ENCODE data around the gene TCFL5. TPM values are rescaled to one million over a fixed set of nuclear protein-coding genes. Genes with fewer than 3 reads are reported as not detected.

The TCFL5 gene
- total RNA-seq, 4 donors from 2014 or later: 12.3 to 29.7 (median 18.8) TPM

DNA sequence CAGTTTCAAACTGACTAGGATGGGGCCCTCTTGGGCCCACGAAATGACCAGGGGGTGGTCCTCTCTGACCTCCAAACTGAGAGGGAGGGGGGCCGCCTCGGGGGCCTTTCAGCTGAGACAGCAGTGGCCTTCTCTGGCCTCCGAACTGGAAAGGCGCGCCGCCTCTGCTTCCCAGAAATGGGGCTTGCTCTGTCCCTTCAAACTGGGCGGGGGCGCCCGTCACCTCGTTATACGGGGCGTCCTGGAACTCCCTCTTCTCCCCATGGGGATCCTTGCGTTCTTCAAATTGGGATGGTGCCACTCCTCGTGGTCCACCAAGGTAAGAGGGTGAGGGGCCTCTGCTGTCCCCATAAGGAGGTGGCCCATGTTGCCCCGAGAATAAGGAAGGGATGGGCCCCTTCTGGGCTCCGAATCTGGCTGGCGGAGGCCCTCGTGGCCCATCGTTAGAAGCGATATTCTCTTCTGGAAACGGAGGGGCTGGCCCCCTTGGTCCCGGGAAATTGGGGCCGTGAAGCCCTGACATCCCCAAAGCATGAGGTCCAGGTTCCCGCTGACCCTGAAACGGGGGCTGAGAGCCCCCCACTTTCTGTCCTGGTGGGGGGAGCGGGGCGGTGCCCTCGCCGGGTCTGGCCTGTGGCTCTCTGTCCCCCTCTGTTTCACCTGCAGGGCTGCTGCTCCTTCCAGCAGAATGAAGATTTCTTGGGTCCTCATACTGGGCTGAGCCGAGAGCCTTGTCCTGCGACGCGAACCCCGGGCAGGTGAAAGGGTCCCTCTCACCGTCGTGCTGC lies 18.7 kb upstream of the TCFL5 start:
- Histone ChIP-seq H3K27ac (replicated peaks in 1 of 4) (no peak overlapping the region), H3K4me3 (no peak overlapping the region), H3K36me3 (peaks cover 13 to 33% (median 28%) of the 10 kb centered on the region in 4 donors), H3K9me3 (no peaks in the 10 kb centered on the region), H3K27me3 (no peaks in the 10 kb centered on the region), H3K4me1 (peaks cover 22 to 24% (median 22%) of the 10 kb centered on the region in 4 donors)
- WGBS: 96% methylated on average over 26 of the region's 37 CpGs
- intact Hi-C loops (cut with DNase I): no loop called here
- DNase-seq (ENCODE audit: extremely low spot score): no peak
- TF ChIP-seq POLR2A (IDR thresholded peaks at IDR 0.05; ENCODE audit: low read depth): no peak
- no peak for TF ChIP-seq EP300 (IDR thresholded peaks at IDR 0.05)
- TF ChIP-seq POLR2AphosphoS5 (IDR thresholded peaks at IDR 0.05): no peak
- TF ChIP-seq, protein P1, sequence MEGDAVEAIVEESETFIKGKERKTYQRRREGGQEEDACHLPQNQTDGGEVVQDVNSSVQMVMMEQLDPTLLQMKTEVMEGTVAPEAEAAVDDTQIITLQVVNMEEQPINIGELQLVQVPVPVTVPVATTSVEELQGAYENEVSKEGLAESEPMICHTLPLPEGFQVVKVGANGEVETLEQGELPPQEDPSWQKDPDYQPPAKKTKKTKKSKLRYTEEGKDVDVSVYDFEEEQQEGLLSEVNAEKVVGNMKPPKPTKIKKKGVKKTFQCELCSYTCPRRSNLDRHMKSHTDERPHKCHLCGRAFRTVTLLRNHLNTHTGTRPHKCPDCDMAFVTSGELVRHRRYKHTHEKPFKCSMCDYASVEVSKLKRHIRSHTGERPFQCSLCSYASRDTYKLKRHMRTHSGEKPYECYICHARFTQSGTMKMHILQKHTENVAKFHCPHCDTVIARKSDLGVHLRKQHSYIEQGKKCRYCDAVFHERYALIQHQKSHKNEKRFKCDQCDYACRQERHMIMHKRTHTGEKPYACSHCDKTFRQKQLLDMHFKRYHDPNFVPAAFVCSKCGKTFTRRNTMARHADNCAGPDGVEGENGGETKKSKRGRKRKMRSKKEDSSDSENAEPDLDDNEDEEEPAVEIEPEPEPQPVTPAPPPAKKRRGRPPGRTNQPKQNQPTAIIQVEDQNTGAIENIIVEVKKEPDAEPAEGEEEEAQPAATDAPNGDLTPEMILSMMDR (IDR thresholded peaks at IDR 0.05): no peak

DNA sequence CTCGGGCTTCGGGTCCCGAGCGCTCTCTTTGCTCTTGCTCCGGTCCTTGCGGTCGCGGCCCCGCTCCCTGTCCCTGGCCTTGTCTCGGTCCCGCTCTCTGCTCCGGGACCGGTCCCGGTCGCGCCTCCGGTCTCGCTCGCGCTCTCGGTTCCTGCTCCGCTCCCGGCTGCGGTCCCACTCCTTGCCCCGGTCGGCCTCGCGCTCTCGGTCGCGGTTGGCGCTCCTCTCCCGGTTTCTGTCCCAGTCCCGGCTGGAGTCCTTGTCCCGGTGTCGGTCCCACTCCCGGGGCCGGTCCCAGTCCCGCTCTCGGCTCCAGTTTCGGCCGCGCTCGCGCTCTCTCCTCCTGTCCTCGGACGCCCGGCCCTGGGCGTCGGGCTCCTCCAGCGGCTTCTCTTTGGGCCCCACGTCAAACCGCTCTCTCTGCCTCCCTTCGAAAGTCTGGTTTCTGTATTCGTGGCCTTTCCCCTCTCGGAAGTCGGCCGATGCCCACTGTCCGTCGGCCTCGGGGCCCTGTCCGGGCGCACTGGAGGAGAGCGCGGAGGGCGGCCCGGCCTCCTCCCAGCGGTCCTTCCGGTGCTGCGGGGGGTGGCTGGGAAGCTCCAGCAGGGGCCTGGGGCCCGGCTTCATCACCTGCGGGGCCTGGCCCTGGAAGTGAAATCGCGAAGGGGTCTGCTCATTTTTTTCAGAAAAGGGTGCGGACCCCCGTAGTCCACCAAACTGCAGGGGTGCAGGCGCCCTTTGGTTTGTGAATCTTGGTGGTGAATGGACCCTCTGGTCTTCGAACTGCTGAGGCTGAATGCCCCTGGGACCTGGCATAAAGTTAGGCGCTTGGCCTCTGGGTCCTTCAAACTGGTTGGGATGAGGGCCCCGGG lies 17.9 kb upstream of the TCFL5 start:
- Histone ChIP-seq H3K27ac (replicated peaks in 1 of 4) (no peak overlapping the region), H3K4me1 (peaks cover 23 to 28% (median 27%) of the 10 kb centered on the region in 4 donors), H3K27me3 (no peaks in the 10 kb centered on the region), H3K9me3 (no peaks in the 10 kb centered on the region), H3K36me3 (peaks cover 13 to 33% (median 28%) of the 10 kb centered on the region in 4 donors), H3K4me3 (no peak overlapping the region)
- WGBS: 84% methylated on average over 76 of the region's 80 CpGs
- no peak for TF ChIP-seq EP300 (IDR thresholded peaks at IDR 0.05)
- TF ChIP-seq, protein P1 (IDR thresholded peaks at IDR 0.05): no peak
- intact Hi-C loops (cut with DNase I): no loop called here
- no peak for DNase-seq (ENCODE audit: extremely low spot score)

DNA sequence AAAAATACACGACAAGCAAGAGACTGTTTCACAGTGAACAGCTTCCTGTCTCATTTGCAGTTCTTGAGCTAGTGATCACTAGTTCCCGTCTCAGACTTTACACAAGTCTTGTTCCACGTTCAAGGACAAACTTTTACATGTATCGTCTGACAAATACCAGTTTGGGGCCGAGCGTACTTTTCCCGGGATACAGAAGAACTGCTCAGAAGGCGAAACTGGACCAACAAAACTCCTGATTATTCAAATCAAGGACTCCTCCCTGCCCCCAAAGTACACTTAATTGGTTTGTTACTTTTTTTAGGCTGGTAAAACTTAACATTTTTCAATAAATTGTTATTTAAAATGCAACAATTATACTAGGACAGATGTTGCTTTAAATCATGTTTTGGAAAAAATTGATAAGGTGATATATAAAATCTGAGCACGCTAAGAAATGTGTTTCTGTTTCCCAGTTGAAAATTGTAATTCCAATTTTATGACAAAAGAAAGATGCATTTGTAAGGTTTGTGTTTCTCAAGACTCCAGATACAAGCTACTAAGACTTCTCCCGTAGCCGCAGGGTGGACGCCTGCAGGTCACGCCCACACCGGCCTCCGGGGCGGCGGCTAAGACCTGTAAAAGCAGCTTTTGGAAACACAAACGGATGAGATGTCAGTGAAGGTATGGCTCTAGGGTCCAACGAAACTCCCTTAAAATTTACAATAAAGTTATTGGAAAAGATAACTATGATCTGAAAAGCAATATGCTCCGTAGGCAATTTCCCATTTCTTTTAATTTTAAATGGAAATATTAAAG lies 16.8 kb upstream of the TCFL5 start:
- TF ChIP-seq EP300 (IDR thresholded peaks at IDR 0.05) (no peak), POLR2AphosphoS5 (IDR thresholded peaks at IDR 0.05) (no peak), POLR2A (IDR thresholded peaks at IDR 0.05; ENCODE audit: low read depth) (no peak)
- TF ChIP-seq, protein P1 (IDR thresholded peaks at IDR 0.05): no peak
- no peak for DNase-seq (ENCODE audit: extremely low spot score)
- H3K9me3 ChIP-seq: no peaks in the 10 kb centered on the region
- intact Hi-C loops (cut with DNase I): no loop called here
- H3K4me1 ChIP-seq: peaks cover 28 to 36% (median 33%) of the 10 kb centered on the region in 4 donors
- H3K27ac ChIP-seq (replicated peaks in 1 of 4): no peak overlapping the region
- H3K27me3 ChIP-seq: no peaks in the 10 kb centered on the region
- no peak overlapping the region for H3K4me3 ChIP-seq
- peaks cover 13 to 33% (median 28%) of the 10 kb centered on the region in 4 donors for H3K36me3 ChIP-seq
- 93% methylated on average over 20 of the region's 20 CpGs for WGBS

DNA sequence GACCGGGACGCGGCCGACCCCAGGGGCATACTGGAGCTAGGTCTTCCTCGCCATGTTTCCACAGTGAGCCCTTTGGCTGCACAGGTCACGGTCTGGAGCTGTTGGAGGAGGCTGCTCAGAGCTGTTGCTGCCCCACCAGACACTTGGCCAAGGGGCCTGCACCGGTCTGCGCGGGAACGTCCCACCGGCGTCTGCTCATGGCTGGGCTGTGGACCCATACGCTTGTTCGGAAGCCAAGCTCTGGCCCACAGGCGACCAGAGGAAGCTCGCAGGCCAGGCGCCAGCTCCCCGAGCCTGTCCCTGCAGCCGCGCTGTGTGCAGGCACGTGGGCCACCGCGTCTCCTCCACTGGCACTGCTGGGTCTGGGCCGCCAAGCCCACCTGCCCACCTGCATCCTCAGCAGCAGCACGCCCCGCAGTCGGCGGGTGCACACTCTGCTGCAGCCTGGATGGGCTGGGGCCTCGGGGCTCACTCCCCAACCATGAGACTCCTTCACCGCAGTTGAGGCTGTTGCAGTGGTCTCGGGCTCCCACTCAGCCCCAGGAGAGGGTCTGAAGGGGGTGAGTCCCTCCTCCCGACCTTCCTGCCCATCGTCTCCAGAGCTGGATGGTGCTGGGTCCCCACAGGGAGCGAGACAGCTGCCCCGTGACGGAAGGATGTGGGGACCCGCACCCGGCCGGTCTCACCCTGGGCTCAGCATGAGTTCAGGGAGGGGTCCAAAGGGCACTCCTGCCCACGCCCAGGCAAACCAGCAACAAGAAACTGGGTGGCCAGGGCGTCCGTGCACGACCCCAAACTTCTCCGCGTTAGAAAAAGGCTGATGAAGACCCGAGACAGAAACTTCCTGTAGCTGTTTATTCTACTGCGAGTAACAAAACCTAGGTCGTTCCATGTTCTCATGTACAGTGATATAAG lies 15.5 kb upstream of the TCFL5 start:
- TF ChIP-seq POLR2AphosphoS5 (IDR thresholded peaks at IDR 0.05) (peak in 1 of 2 donors; percentile 51), POLR2A (IDR thresholded peaks at IDR 0.05; ENCODE audit: low read depth) (no peak)
- Histone ChIP-seq H3K4me3 (peak overlapping the region in 1 of 4 donors; percentile 22), H3K36me3 (peaks cover 13 to 33% (median 27%) of the 10 kb centered on the region in 4 donors), H3K4me1 (peaks cover 28 to 36% (median 33%) of the 10 kb centered on the region in 4 donors), H3K27me3 (no peaks in the 10 kb centered on the region), H3K9me3 (no peaks in the 10 kb centered on the region), H3K27ac (replicated peaks in 1 of 4) (peak overlapping the region; percentile 70 to 80 (median 78))
- intact Hi-C loops (cut with DNase I): no loop called here
- 49% methylated on average over 35 of the region's 48 CpGs for WGBS
- no peak for DNase-seq (ENCODE audit: extremely low spot score)
